ENCODE measurements around the gene MIEN1.
"Not testable (repeated sequence)": the region's sequence is repeated elsewhere in the genome, so short reads cannot be mapped to it uniquely, and the experiment has no call there.

Gene MIEN1

DNA sequence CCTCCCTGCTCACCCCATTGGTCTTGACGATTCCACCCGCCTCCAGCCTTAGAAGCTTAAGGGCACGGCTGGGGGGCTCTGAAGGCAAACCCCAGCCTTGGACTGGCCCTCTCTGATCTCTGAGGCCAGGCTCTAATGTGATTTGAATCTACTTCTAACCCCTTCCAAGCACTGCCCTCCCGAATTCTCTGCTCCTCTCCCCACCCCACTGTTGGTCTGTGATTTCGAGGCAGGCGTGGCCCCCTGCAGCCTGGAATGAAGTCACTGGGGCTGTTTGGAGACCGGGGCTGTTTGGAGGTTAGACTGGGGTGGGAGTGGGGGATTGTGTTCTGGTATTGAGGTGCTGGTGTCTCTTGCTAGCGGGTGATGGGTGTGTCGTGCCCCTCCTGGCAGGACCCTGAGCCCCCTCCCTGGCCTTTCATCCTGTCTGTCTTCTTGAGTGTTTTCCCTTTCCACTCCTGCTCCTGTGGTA is 9.6 kb upstream of the MIEN1 start:
- no peak for DNase-seq (ENCODE audit: low spot score)

GRCh38 chr17:39738983-39739884 is 8.9 kb upstream of the MIEN1 start:
- no peak for DNase-seq (ENCODE audit: low spot score)

GRCh38 chr17:39738568-39738901 is 8.2 kb upstream of the MIEN1 start:
- no peak for DNase-seq (ENCODE audit: low spot score)

DNA sequence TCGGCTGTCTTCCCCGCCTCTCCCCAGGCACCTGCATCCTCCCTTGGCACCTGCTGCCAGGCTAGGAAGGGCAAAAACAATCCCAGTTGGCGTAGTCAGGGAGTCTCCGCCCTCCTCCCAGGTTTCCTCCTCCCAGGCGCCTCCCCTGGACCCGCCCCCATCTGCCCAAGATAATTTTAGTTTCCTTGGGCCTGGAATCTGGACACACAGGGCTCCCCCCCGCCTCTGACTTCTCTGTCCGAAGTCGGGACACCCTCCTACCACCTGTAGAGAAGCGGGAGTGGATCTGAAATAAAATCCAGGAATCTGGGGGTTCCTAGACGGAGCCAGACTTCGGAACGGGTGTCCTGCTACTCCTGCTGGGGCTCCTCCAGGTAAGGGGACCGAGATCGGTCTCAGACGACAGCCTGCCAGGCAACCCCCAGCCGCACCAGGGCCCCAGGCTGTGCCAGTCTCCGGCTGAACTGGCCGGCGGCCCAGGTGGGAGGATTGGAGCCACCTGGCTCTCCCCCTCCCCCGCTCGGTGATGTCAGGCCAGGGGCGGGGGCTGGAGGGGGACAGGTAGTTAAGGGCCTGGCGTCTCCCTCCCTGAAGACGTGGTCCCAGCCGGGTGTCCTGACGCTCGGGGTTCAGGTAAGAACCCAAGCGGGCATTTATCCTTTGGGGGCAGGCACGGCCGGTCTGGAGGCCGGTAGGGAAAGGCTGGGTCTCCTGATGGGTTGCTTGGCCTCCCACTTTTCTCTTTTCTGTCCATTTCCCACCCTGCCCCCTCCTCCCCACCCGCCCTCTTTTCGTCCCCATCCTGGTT is 7.6 kb upstream of the MIEN1 start, which contains the start of gene GRB7:
GRB7 (plus strand) TSS at position 179 of the 808 bp plus-strand sequence. CDS start 4,364 bp downstream, outside the sequence.
- no peak for DNase-seq (ENCODE audit: low spot score)

- no peak for DNase-seq (ENCODE audit: low spot score)
Measured at GRCh38 chr17:39737206-39737759, 7.0 kb upstream of the MIEN1 start.

GRCh38 chr17:39736319-39737165 is 6.2 kb upstream of the MIEN1 start:
- DNase-seq (ENCODE audit: low spot score) = no peak

DNA sequence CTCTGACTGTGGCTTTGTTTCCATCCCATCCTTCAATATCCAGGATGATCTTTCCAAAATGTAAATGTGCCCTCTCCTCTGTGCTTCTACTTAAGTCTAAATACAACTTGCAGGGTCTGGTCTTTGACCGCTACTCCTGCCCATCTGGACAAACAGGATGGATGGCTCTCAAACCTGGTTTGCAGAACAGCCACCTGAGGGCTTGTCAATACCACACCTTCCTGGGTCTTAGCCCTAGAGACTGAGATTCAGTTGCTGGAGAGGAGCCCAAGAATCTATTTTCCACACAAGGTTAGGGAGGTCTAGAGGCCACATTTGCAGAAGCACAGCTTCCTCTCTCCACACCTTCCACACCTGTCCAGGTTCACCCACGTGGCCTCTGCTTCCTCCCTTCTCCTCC is 5.5 kb upstream of the MIEN1 start:
- no peak for DNase-seq (ENCODE audit: low spot score)

- no peak for DNase-seq (ENCODE audit: low spot score)
Measured at GRCh38 chr17:39732586-39732985, 2.3 kb upstream of the MIEN1 start.

- no peak for DNase-seq (ENCODE audit: low spot score)
Measured at GRCh38 chr17:39729280-39729851, 966 bp downstream of the MIEN1 start.

DNA sequence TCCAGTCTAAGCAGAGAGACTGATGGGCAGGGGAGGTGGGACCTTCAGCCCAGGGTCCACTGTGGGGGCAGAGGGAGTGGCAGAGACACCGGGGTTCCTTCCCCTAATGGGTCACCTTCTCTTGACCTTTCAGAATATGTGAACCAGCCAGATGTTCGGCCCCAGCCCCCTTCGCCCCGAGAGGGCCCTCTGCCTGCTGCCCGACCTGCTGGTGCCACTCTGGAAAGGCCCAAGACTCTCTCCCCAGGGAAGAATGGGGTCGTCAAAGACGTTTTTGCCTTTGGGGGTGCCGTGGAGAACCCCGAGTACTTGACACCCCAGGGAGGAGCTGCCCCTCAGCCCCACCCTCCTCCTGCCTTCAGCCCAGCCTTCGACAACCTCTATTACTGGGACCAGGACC is 2.8 kb downstream of the MIEN1 start:
- no peak for DNase-seq (ENCODE audit: low spot score)

DNA sequence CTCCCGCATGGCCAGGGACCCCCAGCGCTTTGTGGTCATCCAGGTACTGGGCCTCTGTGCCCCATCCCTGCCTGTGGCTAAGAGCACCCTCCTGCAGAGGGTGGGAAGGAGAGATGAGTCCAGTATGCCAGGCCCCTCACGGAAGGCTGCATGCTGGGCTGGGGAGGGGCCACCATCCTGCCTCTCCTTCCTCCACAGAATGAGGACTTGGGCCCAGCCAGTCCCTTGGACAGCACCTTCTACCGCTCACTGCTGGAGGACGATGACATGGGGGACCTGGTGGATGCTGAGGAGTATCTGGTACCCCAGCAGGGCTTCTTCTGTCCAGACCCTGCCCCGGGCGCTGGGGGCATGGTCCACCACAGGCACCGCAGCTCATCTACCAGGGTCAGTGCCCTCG is 3.7 kb downstream of the MIEN1 start:
- DNase-seq (ENCODE audit: low spot score) = no peak

GRCh38 chr17:39725923-39726322 is 4.4 kb downstream of the MIEN1 start:
- DNase-seq (ENCODE audit: low spot score) = not testable (repeated sequence)

DNA sequence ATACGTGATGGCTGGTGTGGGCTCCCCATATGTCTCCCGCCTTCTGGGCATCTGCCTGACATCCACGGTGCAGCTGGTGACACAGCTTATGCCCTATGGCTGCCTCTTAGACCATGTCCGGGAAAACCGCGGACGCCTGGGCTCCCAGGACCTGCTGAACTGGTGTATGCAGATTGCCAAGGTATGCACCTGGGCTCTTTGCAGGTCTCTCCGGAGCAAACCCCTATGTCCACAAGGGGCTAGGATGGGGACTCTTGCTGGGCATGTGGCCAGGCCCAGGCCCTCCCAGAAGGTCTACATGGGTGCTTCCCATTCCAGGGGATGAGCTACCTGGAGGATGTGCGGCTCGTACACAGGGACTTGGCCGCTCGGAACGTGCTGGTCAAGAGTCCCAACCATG is 5.6 kb downstream of the MIEN1 start:
- no peak for DNase-seq (ENCODE audit: low spot score)

- DNase-seq (ENCODE audit: low spot score) = peak; percentile 38
Measured at GRCh38 chr17:39722965-39723848, 7.1 kb downstream of the MIEN1 start.

- DNase-seq (ENCODE audit: low spot score) = no peak
Measured at GRCh38 chr17:39722104-39722503, 8.2 kb downstream of the MIEN1 start.

GRCh38 chr17:39719563-39720355 is 10.6 kb downstream of the MIEN1 start:
- no peak for DNase-seq (ENCODE audit: low spot score)

DNA sequence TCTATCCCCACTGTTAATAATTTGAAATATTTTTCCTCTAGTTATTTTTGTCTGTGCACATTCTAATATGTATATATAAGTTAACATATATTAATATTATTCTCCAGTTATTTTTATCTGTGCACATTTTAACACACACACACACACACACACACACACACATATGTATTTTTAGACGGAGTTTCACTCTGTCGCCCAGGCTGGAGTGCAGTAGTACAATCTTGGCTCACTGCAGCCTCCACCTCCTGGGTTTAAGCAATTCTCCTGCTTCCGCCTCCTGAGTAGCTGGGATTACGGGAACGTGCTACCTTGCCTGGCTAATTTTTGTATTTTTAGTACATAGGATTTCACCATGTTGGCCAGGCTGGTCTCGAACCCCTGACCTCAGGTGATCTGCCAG is 12.7 kb downstream of the MIEN1 start:
- no peak for DNase-seq (ENCODE audit: low spot score)

- no peak for DNase-seq (ENCODE audit: low spot score)
Measured at GRCh38 chr17:39716879-39717536, 13.3 kb downstream of the MIEN1 start.

Data from hematopoietic multipotent progenitor cell treated with erythropoietin and hydrocortisone succinate and interleukin-3 and kit ligand, for 15 days (in vitro differentiated cells).